Thyroid gland (tissue), 4 donors: ENCODE data around the gene ETV6.

Experiments used
- CTCF ChIP-seq, 6 experiments: fragments of 200-600 bp in 3 of 6; fragments of 450-650 bp in 3 of 6; sonication (generic) in 3 of 6; IDR thresholded peaks; one replicate each; pipeline ENCODE4 v1.5.1; 2016 to 2019; ENCODE audit warnings: antibody characterized with exemption in 6 of 6, mild to moderate bottlenecking in 2 of 6, inconsistent platforms in 1 of 6, moderate library complexity in 1 of 6
- POLR2A ChIP-seq, 2 donors: fragments of 450-650 bp; IDR thresholded peaks; one replicate each; pipeline ENCODE4 v1.6.1; 2017; ENCODE audit warnings: antibody characterized with exemption in 2 of 2, mild to moderate bottlenecking in 2 of 2, moderate library complexity in 1 of 2

GRCh38 chr12:11902525-11902875, 253.0 kb downstream of the ETV6 start:
- TF ChIP-seq POLR2A (IDR thresholded peaks at IDR 0.05) (no peak), CTCF (IDR thresholded peaks at IDR 0.05) (no peak)
